Breast epithelium (tissue), 3 donors: ENCODE data around the gene PNLIP.

Source experiments
- POLR2AphosphoS5 ChIP-seq, 3 donors: sonication (generic); formaldehyde crosslinking; IDR thresholded peaks; one replicate each; pipeline ENCODE4 v1.6.1; 2017; ENCODE audit warnings: antibody characterized with exemption in 3 of 3
- TF ChIP-seq, protein P1 (sequence below), 3 donors: fragments of 450-650 bp; IDR thresholded peaks; one replicate each; pipeline ENCODE4 v1.5.1; 2016 to 2017; ENCODE audit warnings: antibody characterized with exemption in 3 of 3, mild to moderate bottlenecking in 3 of 3, moderate library complexity in 3 of 3

DNA sequence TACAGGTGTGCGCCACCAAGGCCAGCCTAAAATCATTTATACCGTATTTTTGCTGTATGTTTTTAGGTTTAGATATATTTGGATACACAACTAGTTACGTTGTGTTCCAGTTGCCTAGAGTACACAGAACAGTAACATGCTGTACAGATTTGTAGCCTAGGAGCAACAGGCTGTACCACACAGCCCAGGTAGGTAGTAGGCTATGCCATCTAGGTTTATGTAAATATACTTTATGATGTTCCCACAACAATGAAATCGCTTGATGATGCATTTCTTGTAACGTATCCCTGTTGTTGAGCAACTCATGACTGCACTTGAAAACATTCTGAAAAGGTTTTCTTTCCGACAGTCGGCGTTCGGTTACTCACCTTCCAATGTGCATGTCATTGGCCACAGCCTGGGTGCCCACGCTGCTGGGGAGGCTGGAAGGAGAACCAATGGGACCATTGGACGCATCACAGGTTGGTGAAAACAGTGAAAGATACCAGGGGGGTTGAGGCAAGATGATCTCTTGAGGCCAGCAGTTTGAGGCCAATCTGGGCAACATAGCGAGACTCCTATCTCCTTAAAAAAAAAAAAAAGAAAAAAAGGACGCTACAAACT, 7.7 kb downstream of the PNLIP start:
- TF ChIP-seq, protein P1, sequence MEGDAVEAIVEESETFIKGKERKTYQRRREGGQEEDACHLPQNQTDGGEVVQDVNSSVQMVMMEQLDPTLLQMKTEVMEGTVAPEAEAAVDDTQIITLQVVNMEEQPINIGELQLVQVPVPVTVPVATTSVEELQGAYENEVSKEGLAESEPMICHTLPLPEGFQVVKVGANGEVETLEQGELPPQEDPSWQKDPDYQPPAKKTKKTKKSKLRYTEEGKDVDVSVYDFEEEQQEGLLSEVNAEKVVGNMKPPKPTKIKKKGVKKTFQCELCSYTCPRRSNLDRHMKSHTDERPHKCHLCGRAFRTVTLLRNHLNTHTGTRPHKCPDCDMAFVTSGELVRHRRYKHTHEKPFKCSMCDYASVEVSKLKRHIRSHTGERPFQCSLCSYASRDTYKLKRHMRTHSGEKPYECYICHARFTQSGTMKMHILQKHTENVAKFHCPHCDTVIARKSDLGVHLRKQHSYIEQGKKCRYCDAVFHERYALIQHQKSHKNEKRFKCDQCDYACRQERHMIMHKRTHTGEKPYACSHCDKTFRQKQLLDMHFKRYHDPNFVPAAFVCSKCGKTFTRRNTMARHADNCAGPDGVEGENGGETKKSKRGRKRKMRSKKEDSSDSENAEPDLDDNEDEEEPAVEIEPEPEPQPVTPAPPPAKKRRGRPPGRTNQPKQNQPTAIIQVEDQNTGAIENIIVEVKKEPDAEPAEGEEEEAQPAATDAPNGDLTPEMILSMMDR (IDR thresholded peaks at IDR 0.05), result no peak
- no peak for TF ChIP-seq POLR2AphosphoS5 (IDR thresholded peaks at IDR 0.05)
